Kidney (tissue), 14 donors: Measurements from ENCODE around the gene ROS1. TPM values are rescaled to one million over a fixed set of nuclear protein-coding genes. Genes with fewer than 3 reads are reported as not detected.

Experiments
- DNase-seq, 5 donors: peaks; one replicate each; pipeline ENCODE4 v3.0.0-alpha.2; 2013 to 2020
- FAIRE-seq: peaks from 2 replicates; lab custom pipeline; 2012; peaks lifted over from hg19 to GRCh38; lab: Jason Lieb, UNC
- H3K27ac ChIP-seq, 2 donors: one replicate each; pipeline ENCODE4 v1.7.0; 2013; ENCODE audit warnings: low read depth in 2 of 2, low read length in 2 of 2, inconsistent platforms in 1 of 2
- H3K27me3 ChIP-seq: one replicate; pipeline ENCODE4 v1.7.1; 2013; ENCODE audit warnings: low read length, inconsistent platforms; ENCODE audit not compliant: control insufficient read depth, insufficient read depth
- H3K36me3 ChIP-seq, 3 donors: one replicate each; pipeline versions ENCODE4 v1.7.0 to v1.7.1; 2013; ENCODE audit warnings: low read length in 3 of 3, control low read depth in 1 of 3, inconsistent platforms in 1 of 3; ENCODE audit not compliant: insufficient read depth in 3 of 3, control insufficient read depth in 2 of 3
- H3K4me1 ChIP-seq, 3 donors: one replicate each; pipeline versions ENCODE4 v1.7.0 to v1.7.1; 2013; ENCODE audit warnings: low read length in 3 of 3, inconsistent platforms in 1 of 3, low read depth in 1 of 3; ENCODE audit not compliant: control insufficient read depth in 2 of 3, insufficient read depth in 2 of 3
- H3K4me3 ChIP-seq, 3 donors: one replicate each; pipeline versions ENCODE4 v1.7.0 to v1.8.1; 2013; ENCODE audit warnings: low read length in 3 of 3, control low read depth in 1 of 3, inconsistent platforms in 1 of 3
- H3K9ac ChIP-seq, 3 donors: one replicate each; pipeline versions ENCODE4 v1.7.0 to v1.7.1; 2013; ENCODE audit warnings: low read length in 3 of 3, control low read depth in 1 of 3, inconsistent platforms in 1 of 3
- H3K9me3 ChIP-seq, 3 donors: one replicate each; pipeline versions ENCODE4 v1.7.0 to v1.7.1; 2013; ENCODE audit warnings: low read length in 3 of 3, control low read depth in 1 of 3, inconsistent platforms in 1 of 3; ENCODE audit not compliant: control insufficient read depth in 2 of 3, insufficient read depth in 1 of 3
- CTCF ChIP-seq: IDR thresholded peaks from 3 replicates; pipeline ENCODE4 v1.5.1; 2012; ENCODE audit warnings: mild to moderate bottlenecking, moderate library complexity, borderline replicate concordance; ENCODE audit not compliant: insufficient read depth; ENCODE audit errors: extremely low read depth
- intact Hi-C: fragments of 100-400 bp; cut with DNase I; formaldehyde crosslinking; loops from one replicate; pipeline ENCODE4 v1.11.1; 2022
- polyA plus RNA-seq: library from polyadenylated mRNA; stranded (reverse); fragments of 350-450 nt; fragmentation: Illumina TruSeq; extraction: RNeasy Lipid Tissue Mini Kit (QIAGEN cat#74804); gene quantifications from one replicate; pipeline ENCODE4 v1.2.3, GENCODE V29; 2014; ENCODE audit warnings: low read depth, low replicate concordance; ENCODE audit not compliant: insufficient read depth
- total RNA-seq: library from RNA; stranded (reverse); fragmentation: NEBNext Ultra II Directional; extraction: Animal tissue kit (Norgen Biotek cat#: 25700); gene quantifications from one replicate; pipeline ENCODE4 v1.2.1, GENCODE V29; 2021
- donor health status: control.
- donor health status: control.
- donor health status: control.
- donor health status: control.
- donor health status: control.
- donor health status: DM: yes; HTN: yes; CAD: no.
- donor health status: Normal renal cell carcinoma (clear cell type).

The ROS1 gene
- total and polyA plus RNA-seq, 2 donors from 2014 or later, result 0.04 to 0.19 TPM

- no peaks in the 10 kb centered on the region for H3K27me3 ChIP-seq
- H3K27ac ChIP-seq, result no peak overlapping the region
- H3K4me1 ChIP-seq, result no peaks in the 10 kb centered on the region
- no peak overlapping the region for H3K4me3 ChIP-seq
- no peak overlapping the region for H3K9ac ChIP-seq
- intact Hi-C loops, result no loop called here
- FAIRE-seq (no peak), DNase-seq (no peak)
- TF ChIP-seq CTCF, result no peak
- no peaks in the 10 kb centered on the region for H3K36me3 ChIP-seq
- no peaks in the 10 kb centered on the region for H3K9me3 ChIP-seq
Observed at GRCh38 chr6:117391874-117392583, 33.7 kb downstream of the ROS1 start.

GRCh38 chr6:117389227-117390057 is 36.3 kb downstream of the ROS1 start:
- H3K4me3 ChIP-seq, result no peak overlapping the region
- FAIRE-seq (no peak), DNase-seq (no peak)
- H3K9ac ChIP-seq, result no peak overlapping the region
- intact Hi-C loops, result no loop called here
- H3K27me3 ChIP-seq, result no peaks in the 10 kb centered on the region
- no peaks in the 10 kb centered on the region for H3K4me1 ChIP-seq
- H3K27ac ChIP-seq, result no peak overlapping the region
- no peak for TF ChIP-seq CTCF
- no peaks in the 10 kb centered on the region for H3K9me3 ChIP-seq
- no peaks in the 10 kb centered on the region for H3K36me3 ChIP-seq

- TF ChIP-seq CTCF, result no peak
- Histone ChIP-seq H3K27me3 (no peaks in the 10 kb centered on the region), H3K4me1 (no peaks in the 10 kb centered on the region), H3K36me3 (no peaks in the 10 kb centered on the region), H3K9ac (no peak overlapping the region), H3K4me3 (no peak overlapping the region), H3K27ac (no peak overlapping the region), H3K9me3 (no peaks in the 10 kb centered on the region)
- no peak for FAIRE-seq
- intact Hi-C loops, result no loop called here
- DNase-seq, result no peak
Observed at GRCh38 chr6:117387454-117387974, 38.2 kb downstream of the ROS1 start.
